Right hindlimb (tissue), 1 donor: ENCODE measurements around the gene ATP5PO.
"Not testable (repeated sequence)": the region's sequence is repeated elsewhere in the genome, so short reads cannot be mapped to it uniquely, and the experiment has no call there.

Experiments
- DNase-seq: peaks from one replicate; pipeline ENCODE4 v3.0.0-alpha.2; 2018

ATP5PO gene

DNA sequence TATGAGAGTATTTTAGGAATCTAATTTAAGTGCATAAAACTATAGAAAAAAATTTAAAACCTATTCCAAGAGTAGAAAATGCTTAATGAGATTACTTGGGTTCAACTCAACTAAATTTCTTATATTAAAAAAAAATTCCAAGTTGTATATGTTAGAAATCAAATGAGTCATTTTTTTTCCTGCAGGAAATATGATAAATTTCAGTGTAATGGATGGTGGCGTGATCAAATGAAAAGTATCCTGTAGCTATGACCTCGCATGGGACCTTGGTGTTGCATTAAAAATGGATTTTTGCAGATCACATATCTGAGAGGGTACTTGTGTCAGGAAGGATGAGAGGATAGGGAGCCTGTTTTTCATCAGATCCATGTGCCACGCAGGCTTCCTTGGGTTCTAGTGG, 17.9 kb downstream of the ATP5PO start:
- no peak for DNase-seq

DNA sequence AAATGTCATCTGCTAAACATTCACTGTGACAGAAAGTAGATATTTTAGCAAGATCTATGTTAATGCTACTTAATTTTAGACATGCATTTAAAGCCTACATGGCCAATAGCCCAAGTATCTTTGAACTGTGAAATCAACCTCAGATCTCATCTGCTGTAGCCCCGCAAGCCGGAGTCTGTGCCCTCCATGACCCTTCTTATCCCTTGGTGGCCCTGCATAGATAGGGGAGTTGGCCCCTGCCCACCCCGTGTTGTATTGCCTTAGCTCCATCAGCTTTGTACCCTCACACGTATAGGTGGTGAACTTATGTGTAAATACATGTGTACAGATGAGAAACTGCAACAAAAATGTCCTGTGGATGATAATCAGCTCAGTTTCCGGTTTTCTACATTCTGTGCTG, 18.5 kb downstream of the ATP5PO start:
- no peak for DNase-seq

GRCh38 chr21:33896691-33897090, 18.9 kb downstream of the ATP5PO start:
- no peak for DNase-seq

GRCh38 chr21:33895356-33895755, 20.2 kb downstream of the ATP5PO start:
- DNase-seq = no peak

GRCh38 chr21:33894736-33895288, 20.8 kb downstream of the ATP5PO start:
- DNase-seq = peak; percentile 93

- DNase-seq = no peak
Observed at GRCh38 chr21:33893917-33894316, 21.7 kb downstream of the ATP5PO start.

DNA sequence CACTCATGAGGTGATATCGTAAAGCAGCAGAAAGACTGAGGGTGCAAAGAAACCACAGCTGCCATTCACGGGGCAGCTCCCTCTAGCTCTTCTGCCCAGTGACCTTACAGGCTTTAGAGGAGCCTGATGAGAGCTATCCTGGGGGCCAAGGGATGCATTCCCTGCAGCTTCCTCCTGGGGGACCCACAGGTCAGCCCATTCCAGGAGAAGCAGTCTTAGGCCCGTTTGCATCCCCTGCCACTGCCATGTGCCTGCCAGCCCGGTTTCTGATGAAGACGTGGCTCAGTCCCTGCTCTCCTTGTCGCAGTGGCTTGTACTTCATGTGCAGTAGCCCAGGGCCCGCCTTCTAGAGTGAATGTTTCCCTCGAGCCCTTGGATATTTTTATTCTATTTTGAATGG, 22.8 kb downstream of the ATP5PO start:
- no peak for DNase-seq

- no peak for DNase-seq
Observed at GRCh38 chr21:33890187-33890586, 25.4 kb downstream of the ATP5PO start.

DNA sequence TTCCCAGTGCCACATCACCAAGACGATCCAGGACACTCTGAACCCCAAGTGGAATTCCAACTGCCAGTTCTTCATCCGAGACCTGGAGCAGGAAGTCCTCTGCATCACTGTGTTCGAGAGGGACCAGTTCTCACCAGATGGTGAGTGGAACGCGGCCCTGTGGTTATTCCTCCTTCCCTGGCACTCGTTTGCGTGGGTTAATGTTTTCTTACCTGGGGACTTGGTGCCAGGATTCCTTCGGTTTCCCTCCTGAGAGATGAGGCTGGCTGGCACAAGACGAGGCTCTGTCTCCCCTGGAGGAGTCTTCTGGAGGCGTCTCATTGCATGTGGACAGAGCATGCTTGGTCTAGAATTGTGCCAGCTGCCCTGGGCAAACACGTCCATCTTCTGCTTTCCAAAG, 29.3 kb downstream of the ATP5PO start:
- no peak for DNase-seq

- DNase-seq = no peak
Observed at GRCh38 chr21:33885172-33885514, 30.5 kb downstream of the ATP5PO start.

GRCh38 chr21:33884376-33885171, 31.0 kb downstream of the ATP5PO start:
- peak; percentile 31 for DNase-seq

GRCh38 chr21:33883118-33883517, 32.5 kb downstream of the ATP5PO start:
- DNase-seq = peak; percentile 40

DNA sequence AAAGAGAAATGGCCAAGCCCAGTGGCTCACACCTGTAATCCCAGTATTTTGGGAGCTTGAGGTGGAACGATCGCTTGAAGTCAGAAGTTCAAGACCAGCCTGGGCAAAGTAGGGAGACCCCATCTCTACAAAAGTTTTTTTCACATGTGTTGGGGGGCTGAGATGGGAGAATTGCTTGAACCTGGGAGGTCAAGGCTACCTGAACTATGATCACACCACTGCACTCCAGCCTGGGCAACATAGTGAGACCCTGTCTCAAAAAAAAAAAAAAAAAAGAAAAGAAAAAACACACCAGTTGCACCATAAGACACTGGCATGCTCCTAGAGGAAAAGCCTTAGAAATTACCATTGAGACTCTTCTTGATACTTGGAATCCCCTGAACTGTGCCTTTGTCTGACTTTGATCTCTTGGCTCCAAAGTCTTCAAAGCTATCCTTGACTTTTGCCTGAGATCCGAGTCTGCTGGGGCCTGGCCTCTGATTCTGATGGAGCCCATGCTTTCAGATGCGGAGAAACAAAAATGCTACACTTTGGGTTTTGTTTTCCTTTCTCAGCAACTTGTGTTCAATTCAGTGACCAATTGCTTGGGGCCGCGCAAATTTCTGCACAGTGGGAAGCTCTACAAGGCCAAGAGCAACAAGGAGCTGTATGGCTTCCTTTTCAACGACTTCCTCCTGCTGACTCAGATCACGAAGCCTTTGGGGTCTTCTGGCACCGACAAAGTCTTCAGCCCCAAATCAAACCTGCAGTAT, 33.7 kb downstream of the ATP5PO start:
- DNase-seq = no peak

- no peak for DNase-seq
Observed at GRCh38 chr21:33880626-33881025, 35.0 kb downstream of the ATP5PO start.

GRCh38 chr21:33878824-33879223, 36.8 kb downstream of the ATP5PO start:
- DNase-seq = no peak

- no peak for DNase-seq
Observed at GRCh38 chr21:33875026-33875695, 40.4 kb downstream of the ATP5PO start.

DNA sequence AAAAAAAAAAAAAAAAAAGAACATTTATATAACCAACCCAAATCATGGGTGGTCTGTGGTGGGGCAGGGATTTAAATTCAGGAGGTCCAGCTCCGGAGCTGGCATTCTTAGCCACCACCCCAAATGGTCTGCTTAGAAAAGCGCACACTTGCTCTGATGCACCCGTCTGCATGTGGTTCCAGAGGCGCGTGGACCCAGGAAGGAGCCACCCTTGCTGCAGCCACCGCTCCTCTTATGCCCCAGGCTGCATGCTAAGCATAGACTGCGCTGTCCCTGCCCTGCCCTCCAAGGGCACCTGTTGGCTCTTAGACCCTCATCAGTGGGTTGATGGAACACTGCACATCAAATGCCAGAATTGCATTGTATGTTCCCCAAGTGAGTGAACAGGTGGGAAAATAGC, 41.4 kb downstream of the ATP5PO start:
- no peak for DNase-seq

- DNase-seq = no peak
Observed at GRCh38 chr21:33872881-33873515, 42.6 kb downstream of the ATP5PO start.

DNA sequence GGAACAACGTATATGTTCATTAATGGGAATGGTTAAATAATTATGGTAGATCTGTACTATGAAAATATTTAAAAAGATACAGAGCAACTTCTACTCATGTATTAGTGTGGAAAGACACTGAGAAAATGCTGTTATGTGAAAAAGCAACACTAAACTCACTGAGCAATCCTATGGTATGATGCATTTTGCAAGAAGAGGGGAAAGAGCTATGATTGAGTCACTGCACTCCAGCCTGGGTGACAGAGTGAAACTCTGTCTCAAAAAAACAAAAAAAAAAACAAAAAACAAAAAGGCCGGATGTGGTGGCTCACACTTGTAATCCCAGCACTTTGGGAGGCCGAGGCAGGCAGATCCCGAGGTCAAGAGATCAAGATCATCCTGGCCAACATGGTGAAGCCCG, 44.4 kb downstream of the ATP5PO start:
- no peak for DNase-seq

GRCh38 chr21:33870768-33871167, 44.8 kb downstream of the ATP5PO start:
- no peak for DNase-seq

- DNase-seq = no peak
Observed at GRCh38 chr21:33869873-33870272, 45.7 kb downstream of the ATP5PO start.

DNA sequence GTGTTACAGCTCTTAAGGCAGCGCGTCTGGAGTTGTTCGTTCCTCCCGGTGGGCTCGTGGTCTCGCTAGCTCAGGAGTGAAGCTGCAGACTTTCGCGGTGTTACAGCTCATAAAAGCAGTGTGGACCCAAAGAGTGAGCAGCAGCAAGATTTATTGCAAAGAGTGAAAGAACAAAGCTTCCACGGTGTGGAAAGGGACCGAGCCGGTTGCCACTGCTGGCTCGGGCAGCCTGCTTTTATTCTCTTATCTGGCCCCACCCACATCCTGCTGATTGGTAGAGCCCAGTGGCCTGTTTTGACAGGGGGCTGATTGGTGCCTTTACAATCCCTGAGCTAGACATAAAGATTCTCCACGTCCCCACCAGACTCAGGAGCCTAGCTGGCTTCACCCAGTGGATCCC, 47.7 kb downstream of the ATP5PO start:
- DNase-seq = not testable (repeated sequence)

DNA sequence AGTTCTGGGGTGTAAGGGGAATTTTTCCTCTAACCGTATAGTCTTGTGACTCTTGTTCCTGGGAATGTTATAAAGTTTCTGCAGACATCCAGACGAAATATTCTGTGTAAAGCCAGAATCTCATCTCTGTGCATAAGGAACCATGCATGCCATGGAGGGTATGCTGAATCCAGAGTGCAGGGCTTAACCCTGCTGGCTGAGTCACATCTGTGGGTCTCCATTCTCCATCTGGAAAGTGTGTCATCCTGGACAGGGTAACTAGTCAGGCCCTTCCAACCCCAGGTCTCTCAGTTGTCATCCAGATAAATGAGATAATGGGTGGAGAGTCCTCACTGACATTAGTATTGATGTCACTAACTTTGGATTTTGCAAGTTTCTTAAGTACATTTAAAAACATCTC, 48.8 kb downstream of the ATP5PO start:
- DNase-seq = no peak
